Measurements from ENCODE around the gene PFKM.
A peak's percentile ranks its signal among the peaks of the same experiment; 100 is the strongest.

PFKM gene

DNA sequence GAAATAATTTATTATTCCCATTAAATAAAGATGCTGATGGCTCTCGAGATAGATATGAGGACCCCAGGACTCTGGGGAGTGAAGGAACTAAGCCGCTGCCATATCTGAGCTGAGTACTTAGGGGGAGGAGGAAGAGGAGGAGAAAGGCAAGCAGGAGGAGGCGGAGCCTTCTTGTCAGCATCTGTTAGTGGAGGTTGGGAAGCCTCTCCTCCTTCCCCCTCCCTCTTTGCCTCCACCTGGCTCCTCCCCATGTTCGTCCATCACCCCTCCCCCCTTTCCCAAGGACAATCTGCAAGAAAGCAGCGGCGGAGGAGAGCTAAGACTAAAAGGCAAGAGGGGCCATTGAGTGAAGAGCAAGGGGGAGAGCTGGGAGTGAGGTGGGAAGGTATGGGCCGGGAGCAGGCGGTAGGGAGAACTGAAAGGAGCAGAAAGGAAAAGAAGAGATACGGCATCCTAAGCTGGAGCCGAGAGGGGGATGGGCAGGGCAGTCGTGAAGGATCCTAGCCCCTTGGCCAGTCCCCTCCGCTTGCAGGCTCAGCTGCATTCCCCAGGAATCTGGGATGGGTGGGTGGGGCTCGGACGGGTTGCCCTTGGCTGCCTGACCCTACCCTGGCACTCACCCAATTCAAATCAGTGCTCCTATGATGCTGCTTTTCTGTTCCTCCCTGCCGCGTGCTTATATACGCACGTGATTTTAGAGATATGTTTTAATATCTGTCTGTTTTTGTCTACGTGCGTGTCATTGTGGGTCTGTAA is at the start of gene PFKM:
Gene PFKM (plus strand): TSS at position 287 of the 756 bp plus-strand sequence. CDS start 3,411 bp downstream, outside the sequence.
- DNase-seq (ENCODE audit: low spot score), result peak; percentile 93

DNA sequence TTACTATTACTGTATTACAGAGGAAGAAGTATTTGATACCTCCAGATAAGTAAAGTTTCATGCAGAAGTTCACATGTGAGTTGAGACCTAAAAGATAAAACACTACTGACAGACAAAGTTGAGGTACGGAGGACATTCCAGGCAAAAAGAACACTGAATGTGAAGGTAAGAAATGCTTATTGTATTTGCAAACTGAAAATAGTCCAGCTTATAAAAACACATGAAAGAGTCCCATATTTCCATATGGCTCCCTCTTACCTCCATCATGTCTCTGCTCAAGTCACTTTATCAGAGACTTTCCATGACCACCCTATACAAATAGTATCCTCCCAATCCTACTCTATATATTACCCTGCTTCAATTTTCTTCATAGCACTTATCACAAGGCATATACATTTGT is 49.1 kb upstream of the PFKM start:
- DNase-seq (ENCODE audit: low spot score), result no peak

DNA sequence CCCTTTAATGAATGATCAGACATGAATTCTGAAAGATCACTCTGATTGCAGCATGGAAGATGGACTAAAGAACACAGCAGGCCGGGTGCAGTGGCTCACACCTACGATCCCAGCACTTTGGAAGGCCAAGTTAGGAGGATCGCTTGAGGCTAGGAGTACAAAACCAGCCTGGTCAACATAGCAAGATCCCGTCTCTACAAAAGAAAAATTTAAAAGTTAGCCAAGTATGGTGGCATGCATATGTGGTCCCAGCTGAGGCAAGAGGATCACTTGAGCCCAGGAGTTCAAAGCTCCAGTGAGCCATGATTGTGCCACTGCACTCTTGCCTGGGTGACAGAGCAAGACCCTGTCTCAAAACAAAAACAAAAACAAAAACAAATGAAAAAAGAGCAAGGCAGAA is 48.4 kb upstream of the PFKM start:
- DNase-seq (ENCODE audit: low spot score), result no peak

DNA sequence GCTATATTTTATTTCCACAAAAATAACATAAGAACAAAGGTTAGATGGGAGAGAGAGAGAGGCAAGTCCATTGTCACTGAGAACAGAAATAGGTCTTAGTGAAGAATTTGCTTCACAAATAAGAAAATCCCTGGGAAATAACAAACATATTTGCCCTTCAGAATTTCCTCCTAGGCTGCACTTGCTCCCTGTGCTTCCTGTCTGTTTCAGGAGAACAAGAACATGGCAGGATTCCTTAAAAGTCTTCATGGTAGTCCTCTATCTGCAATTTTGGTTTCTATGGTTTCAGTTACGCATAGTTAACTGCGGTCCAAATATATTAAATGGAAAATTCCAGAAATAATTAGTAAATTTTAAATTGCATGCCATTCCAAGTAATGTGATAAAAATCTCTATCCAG is 47.4 kb upstream of the PFKM start:
- DNase-seq (ENCODE audit: low spot score), result no peak

DNA sequence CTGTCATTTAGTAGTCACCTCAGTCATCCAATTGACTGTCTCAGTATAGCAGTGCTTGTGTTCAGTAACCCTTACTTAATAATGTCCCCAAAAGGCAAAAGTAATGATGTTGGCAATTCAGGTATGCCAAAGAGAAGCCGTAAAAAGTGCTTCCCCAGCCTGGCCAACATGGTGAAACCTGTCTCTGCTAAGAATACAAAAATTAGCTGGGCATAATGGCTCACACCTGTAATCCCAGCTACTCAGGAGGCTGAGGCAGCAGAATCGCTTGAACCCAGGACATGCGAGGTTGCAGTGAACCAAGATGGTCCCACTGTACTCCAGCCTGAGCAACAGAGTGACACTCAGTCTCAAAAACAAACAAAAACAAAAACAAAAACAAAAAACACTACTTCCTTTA is 46.9 kb upstream of the PFKM start:
- DNase-seq (ENCODE audit: low spot score), result no peak

DNA sequence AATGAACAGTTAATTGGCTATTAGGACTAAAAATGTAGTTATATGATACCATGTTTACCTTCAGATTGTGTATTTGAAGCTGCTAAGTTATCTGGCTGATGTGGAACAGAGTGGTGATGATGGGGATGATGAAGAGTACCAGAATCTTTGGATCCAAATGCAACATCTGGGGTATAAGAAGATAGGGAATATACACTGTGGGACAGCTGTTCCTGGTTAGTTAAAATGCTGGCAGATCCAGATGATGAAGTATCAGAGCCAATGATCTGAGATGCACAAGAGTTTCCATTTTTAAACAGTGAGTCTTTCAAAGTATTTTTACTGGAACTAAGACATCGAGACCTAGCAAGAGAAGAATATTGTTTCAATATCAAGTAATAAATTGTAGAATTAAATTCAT is 44.9 kb upstream of the PFKM start:
- DNase-seq (ENCODE audit: low spot score), result no peak

DNA sequence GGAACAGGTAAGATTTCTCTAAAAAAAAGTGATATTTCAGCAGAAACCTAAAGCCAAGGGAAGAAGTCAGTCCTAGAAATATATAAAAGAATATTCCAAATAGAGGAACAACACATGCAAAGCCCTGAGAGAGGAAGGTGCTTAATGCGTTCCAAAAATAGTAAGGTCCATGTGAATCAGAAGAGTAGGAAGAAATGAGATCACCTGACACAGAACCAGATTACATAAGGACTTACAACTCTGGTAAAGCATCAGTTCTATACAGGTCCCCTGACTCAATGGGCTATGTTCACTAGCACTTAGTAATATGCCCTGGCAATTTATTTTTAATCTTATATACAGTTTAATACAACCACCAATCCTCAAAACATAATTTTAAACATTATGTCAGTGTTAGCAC is 43.3 kb upstream of the PFKM start:
- no peak for DNase-seq (ENCODE audit: low spot score)

DNA sequence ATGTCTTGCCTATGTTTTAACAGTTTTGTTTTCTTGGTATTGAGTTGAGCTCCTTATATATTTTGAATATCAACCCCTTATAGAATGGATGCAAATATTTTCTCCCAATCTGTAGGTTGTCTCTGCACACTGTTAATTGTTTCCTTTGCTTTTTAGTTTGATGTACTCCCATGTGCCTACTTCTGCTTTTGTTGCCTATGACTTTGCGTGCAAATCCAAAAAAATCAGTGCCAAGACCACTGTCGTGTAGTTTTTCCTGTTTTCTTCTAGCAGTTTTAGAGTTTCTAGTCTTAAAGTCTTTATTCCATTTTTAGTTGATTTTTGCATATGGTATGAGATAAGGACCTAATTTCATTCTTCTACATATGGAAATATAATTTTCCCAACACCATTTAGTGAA is 42.1 kb upstream of the PFKM start:
- DNase-seq (ENCODE audit: low spot score), result no peak

DNA sequence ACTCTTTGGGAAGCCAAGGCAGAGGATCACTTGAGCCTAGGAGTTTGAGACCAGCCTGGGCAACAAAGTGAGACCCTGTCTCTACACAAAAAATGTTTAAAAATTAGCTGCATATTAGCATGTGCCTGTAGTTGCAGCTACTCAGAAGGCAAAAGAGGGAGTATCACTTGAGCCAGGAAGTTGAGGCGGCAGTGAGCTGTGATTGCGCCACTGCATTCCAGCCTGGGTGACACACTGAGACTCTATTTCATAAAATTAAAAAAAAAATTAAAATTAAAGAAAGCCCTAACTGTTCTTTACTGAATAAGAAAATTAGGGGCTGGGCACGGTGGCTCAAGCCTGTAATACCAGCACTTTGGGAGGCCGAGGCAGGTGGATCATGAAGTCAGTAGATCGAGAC is 40.3 kb upstream of the PFKM start:
- DNase-seq (ENCODE audit: low spot score), result no peak

DNA sequence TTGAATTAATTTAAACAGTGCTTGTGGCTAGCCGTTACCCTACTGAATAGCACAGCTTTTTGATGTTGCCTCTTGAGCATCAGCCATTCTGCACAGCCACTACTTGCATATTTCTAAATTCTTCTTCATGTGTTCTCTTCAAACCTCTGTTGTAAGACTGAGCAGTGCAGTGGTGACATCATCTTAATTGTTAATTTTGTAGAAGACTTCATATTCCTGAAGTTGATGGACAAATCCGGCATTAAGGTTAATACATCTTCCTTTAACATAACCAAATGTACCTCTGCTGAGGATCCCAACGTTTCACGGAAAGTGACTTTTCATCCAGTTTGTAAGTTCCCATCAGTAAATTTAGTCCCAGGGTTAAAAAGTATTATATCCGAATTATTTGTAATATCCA is 38.9 kb upstream of the PFKM start:
- no peak for DNase-seq (ENCODE audit: low spot score)

DNA sequence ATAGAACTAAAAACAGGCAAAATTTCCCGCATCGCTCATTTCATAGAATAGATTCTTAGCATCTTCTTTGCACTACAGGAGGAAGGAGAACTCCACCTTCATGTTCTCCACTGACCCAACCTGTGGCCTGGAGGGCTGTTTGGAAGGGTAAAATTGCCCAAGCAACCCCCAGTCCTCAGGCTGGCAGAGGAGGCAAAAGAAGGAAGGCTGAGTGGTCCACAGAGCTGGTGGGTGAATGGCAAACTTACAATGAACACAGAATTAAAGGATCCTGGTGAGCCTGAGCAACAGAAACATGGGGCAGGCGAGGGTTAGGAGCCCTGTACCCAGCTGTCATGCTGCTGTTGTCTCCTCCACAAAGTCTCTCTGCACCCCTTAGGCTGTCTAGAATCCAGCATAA is 38.3 kb upstream of the PFKM start:
- no peak for DNase-seq (ENCODE audit: low spot score)

DNA sequence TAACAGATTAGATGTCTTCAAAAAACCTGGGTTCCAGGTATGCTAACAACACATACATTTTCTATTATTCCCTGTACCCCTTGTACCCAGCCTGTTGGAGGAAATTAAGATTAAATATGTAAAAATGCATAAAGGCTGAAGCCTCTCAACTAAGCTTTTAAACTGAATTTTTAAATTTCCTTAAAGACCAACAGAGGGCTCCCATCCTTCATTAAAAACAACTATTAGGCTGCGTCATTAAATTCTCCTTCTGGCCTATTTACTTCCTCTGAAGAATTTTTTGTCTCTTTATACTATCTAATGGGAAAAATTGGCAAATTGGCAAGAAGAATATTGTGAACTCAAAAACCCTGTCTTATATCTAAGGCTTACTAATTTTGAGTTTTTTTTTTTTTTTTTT is 35.1 kb upstream of the PFKM start:
- peak; percentile 42 for DNase-seq (ENCODE audit: low spot score)

DNA sequence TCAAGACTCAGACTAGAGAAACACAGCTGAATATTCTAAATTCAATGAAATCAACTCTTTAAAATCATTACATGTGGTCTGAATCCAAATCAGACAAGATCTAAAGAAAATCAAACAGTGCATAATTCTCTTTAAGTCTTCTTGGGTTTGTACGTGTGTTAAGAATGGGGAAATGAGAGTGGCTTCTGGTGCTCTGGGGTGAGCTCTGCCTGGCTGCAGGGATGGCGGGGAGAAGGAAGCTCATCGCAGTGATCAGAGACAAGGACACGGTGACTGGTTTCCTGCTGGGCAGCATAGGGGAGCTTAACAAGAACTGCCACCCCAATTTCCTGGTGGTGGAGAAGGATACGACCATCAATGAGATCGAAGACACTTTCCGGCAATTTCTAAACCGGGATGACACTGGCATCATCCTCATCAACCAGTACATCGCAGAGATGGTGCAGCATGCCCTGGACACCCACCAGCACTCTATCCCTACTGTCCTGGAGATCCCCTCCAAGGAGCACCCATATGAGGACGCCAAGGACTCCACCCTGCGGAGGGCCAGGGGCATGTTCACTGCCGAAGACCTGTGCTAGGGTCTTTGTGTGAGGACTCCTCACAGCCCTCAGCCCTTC is 34.2 kb upstream of the PFKM start:
- DNase-seq (ENCODE audit: low spot score), result no peak

DNA sequence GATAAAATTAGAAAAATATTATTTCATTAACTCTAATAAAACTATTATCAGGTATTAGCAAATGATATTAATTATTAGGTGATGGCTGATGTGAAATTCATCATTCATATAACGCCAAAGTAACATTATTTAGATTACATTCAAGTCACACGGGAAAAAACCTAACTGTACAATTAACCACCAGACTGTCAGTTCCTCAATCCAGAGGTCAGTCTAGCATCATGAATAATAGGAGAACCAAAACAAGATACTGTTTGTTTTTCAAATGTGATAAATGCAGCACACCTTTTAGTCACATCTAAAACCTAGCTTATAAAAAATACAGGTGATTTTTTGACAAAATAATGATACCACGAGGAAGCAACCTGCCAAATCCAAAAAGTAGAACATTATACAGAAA is 32.8 kb upstream of the PFKM start:
- no peak for DNase-seq (ENCODE audit: low spot score)

DNA sequence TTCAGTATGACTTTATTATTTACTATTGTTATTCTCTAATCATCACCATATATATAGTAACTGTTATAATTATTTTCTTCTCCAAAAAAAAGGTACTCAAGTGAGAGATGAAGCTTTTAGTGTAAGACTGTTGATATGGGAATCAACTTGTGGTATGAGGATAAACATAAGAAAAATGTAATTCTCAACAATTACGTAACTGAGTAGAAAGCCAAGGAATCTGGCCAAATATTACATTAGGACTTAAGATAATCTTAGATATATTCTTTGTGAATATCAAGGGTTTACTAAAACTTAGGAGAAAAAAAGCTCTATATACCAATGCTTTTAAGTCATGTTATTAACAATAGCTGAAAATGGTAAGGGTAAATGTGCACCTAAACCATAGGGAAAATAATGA is 26.6 kb upstream of the PFKM start:
- no peak for DNase-seq (ENCODE audit: low spot score)

DNA sequence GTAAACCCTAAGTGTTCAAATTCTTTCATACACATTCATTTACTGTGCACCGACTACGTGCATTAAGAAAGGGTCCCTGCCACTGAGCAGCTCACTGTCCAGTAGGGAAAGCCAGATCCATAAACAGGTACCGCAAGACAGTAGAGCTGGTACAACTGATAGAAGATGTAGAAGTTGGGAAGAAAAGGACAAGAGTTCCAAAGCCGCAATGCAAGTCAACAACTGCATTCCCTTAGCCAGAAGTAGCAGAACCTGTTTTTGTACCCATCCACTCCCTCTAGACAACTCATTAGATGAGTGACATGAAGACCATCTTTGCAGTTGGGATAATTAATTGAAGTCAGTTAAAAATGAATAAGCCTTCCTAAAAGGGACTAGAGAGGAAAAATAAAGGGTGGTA is 14.6 kb upstream of the PFKM start:
- peak; percentile 17 for DNase-seq (ENCODE audit: low spot score)

DNA sequence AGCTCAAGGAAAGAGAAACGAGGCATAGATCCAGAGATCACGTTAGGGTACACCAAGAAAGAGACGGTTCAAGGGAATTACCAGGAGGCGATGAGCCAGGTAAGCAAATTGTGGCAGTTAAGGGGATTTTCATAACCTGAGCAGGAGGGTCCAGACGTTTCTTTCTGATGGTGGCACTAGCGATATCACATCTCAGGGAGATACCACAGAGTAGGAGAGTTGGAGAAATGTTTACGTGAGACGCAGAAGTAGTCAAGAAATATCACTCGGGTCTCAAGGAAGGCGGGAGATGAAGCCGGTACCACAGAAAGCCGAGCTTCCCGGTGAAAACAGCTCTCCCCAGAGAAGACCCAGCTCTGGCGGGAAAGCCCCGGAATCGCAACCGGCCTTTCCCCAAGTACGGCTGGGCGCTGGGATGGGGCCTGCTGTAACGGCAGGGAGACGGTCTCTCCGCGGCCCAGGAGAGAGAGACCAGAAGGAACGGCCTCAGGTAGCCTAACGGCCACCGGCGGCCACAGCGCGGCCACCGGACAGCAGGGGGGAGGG is 13.8 kb upstream of the PFKM start:
- DNase-seq (ENCODE audit: low spot score), result peak; percentile 63

DNA sequence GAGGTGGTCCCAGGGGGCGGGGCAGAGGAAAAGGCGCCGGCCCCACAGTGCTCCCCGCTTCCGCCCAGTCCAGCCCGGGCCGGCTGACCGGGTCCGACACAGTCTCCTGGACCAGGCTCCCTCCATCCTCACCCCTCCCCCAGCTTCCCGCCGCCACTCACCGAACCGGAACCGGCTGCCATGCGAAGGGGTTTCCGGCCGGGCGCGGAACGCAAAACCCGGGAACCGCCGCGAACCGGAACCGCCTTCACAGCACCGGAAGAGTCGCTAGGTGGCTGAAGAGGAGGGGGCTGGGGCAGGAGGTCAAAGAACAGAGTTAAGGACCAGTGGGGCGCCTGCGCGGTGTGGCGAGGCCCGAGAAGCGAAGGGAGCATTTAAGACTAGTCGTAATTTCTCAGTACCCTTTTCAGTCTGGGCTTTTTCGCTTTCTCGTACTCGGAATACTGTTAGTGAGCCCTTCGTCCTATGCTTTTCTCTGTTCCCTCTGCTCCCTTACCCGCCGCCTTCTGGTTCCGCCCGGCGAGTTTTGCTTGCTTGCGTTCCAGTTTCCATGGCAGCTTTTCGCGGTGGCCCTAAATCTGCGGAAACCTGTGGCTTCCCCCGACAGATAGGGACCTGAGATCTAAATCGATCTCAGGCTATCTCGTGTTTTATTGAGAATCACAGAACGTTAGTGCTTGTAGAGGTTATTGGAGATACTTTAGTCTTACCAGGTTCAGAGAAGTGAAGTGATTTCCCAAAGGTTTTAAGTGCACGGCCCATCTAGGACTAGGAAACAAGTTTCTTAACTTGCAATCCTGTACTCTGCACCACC is 13.1 kb upstream of the PFKM start, which contains the start of gene SENP1:
Gene SENP1 (minus strand): TSS at position 213 of the 814 bp plus-strand sequence. CDS start 4,607 bp downstream, outside the sequence.
- peak; percentile 92 for DNase-seq (ENCODE audit: low spot score)

DNA sequence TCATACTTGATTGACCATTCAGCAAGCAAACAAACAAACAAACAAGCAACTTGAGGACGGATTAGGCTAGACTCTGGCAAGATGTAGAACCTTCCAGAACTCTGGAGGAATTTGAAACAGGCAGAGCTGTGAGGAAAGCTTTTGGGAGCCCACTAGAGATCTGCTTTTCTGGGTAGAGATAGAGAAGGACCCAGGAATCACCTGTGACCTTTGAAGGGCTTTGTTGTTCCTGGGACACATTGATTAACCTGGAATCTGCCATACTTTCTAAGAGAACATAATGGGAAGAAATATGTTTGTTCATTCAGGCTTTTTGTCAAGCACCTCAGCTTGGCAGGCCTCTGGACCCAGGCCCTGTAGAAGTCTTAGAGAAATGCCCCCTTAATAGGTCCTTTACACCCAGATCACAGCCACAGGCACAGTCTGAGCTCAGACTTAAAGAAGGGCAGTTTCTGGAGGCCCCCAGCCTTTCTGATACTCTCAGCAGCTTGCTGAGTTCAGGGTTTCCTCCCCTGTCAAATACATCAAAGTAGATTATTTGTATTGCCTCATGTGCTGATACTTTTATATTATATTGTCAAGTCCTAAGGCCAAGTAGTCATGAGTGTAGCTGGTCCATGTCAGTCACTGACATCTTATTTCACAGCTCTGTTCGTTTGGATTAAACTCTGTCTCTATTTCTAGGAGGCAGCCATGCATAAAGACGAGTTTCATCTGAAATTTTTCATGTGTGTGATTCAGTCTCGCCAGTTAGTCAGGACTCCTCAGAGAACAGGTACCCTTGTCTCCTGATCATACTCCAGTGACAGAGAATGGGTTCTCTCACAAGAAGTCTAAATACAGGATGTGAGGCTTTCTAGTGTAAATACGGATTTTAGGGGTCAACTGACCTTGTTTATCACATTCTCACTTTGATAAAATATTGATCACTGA is 12.2 kb upstream of the PFKM start:
- peak; percentile 26 for DNase-seq (ENCODE audit: low spot score)

DNA sequence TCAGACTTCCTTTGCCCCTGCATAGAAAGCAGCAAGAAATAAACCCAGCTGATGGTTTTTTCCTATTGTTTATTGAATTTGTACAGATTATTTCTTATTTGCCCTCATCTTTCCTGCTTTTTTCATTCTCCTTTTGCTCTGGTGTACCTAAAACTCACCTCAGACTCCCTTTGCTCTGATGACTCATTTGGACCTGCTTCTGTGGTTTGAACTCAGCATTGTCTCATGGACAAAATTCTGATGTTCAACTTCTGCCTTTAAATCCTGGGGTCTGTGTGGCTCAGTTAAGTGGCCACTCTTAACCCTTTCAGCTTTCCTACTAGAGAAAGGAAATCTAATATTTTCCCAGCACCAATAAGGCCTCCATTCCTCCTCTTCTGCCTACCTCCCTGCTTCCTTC is 9.7 kb upstream of the PFKM start:
- DNase-seq (ENCODE audit: low spot score), result no peak

DNA sequence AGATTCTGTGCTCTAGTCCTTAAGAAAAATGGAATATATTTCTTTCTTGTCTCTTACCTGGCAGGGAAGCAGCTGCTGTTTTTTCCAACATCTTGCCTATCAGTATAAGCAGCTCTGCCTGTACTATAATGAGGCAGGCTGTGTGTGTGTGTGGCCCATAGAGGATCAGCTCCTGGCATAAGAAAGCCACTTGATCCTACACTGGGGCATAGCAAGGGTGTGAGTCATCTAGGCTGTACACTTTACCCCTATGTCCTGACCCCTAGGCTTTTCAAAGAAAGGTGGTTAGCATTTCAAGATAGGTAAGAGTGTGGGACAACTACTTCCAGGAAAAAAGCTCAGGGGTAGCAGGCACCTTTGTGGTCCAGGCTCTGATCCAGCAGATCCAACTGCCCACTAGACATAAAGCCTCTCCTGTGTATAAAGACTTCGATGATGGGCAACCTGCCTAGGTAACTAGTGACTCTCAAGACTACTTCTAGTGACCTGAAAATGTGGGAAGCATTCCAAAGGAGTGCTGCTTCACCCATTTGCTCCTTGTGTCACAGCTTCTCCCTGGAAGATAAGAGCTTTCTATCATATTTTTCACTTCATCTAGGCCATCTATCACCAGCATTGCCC is 8.4 kb upstream of the PFKM start:
- no peak for DNase-seq (ENCODE audit: low spot score)

Measured in NAMALWA (cell line).